Right ventricle myocardium superior (tissue), 1 donor: ENCODE measurements around the gene EDARADD. TPM values are rescaled to one million over a fixed set of nuclear protein-coding genes. Genes with fewer than 3 reads are reported as not detected.
"Not testable (repeated sequence)": the region's sequence is repeated elsewhere in the genome, so short reads cannot be mapped to it uniquely, and the experiment has no call there.

ENCODE experiments used
- ATAC-seq: fragments of 200-7000 bp; cut with Tn5 transposase; one replicate; pipeline ENCODE4 v1.9.1; 2020; ENCODE audit warnings: mild to moderate bottlenecking; ENCODE audit not compliant: poor library complexity
- DNase-seq: peaks from one replicate; pipeline ENCODE4 v3.0.0-alpha.2; 2020
- intact Hi-C: fragments of 100-400 bp; cut with DNase I; formaldehyde crosslinking; loops from one replicate; pipeline ENCODE4 v1.11.2; 2022
- total RNA-seq: library from RNA; stranded (reverse); fragmentation: NEBNext Ultra II Directional; extraction: Animal tissue kit (Norgen Biotek cat#: 25700); gene quantifications from one replicate; pipeline ENCODE4 v1.2.1, GENCODE V29; 2021
- donor health status: DM: no; HTN: yes; CAD: no; lungs with severe emphysema.

The EDARADD gene
- total RNA-seq, 1 donor from 2014 or later, result 0.78 TPM

DNA sequence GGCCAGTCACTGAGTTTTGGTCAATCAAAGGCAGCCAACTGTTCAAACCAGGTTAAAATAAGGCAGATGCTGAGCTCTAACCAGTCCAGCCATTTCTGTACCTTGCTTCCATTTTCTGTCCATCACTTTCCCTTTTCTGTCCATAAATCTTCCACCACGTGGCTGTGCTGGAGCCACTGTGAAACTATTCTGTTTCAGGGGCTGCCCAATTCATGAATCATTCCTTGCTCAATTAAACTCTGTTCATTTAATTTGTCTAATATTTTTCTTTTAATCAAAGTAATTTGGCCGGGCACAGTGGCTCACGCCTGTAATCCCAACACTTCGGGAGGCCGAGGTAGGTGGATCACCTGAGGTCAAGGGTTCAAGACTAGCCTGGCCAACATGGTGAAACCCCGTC lies 107.0 kb downstream of the EDARADD start:
- ATAC-seq, result no peak
- no peak for DNase-seq
- intact Hi-C loops, result no loop called here

DNA sequence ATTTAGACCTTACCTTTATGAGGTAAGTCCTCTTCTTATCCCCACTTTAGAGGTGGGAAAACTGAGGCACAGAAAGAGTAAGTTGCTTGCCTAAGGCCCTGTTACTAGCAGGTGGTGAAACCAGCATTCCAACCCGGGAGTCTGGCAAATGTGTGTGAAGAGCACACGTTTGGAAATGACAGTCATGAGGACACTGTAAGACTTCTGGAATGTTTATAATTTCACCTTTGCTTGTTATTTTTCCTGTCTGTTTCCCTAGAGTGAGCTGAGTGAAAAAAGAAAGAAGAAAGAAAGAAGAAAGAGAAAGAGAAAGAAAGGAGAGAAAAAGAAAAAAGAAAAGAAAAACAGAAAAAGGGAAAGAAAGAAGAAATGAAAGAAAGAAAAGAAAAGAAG lies 108.5 kb downstream of the EDARADD start:
- ATAC-seq (no peak), DNase-seq (no peak)
- intact Hi-C loops, result no loop called here

DNA sequence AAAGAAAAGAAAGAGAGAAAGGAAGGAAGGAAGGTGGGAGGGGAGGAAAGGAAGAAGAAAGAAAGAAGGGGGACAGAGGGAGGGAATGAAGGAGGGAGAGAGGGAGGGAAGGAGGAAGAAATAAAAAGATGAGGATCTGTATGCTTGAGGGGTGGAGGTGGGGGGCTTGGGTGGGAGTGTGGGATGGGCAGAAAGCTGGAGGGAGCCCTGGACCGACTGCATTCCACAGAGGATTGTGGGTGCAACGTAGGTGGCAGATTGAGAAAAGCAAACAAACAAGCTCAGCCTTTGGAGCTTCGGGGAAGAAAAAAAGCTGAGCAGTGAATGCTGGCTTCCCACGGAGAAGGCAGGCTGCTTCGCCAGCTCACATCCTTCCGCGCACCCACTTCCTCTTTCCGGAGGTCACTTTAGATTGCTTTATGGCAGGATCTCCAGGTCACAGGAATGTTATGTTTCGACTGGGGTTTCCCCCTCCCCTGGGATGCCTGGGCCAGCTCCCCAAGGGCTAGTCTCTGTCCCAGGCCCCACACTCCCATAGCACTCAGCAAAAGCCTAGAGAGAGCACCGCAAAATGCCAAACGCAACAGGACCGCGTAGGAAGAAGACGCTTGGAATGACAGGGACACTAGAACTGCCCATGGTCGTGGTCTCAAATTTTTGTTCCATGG lies 109.0 kb downstream of the EDARADD start:
- intact Hi-C loops, result no loop called here
- DNase-seq (peak; percentile 68), ATAC-seq (peak; percentile 11)

- intact Hi-C loops, ATAC-seq, DNase-seq: not testable (repeated sequence)
Observed at GRCh38 chr1:236504338-236504737, 110.3 kb downstream of the EDARADD start.

GRCh38 chr1:236507022-236507700 lies 113.1 kb downstream of the EDARADD start:
- ATAC-seq, result peak; percentile 92
- intact Hi-C loops, result no loop called here
- peak; percentile 50 for DNase-seq

DNA sequence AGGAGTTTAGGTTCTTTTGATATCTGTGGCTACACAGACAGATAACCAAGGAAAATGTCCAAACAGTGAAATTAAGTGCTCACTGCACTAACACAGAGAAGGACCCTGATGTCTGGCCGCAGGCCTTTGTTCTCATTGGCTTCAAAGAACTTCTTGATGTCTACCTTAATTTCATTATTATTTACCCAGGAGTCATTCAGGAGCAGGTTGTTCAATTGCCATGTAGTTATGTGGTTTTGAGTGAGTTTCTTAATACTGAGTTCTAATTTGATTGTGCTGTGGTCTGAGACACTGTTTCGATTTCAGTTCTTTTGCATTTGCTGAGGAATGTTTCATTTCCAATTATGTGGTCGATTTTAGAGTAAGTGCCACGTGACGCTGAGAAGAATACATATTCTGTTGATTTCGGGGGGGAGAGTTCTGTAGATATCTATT lies 114.5 kb downstream of the EDARADD start:
- intact Hi-C loops, result no loop called here
- ATAC-seq, result no peak
- no peak for DNase-seq

- ATAC-seq (no peak), DNase-seq (no peak)
- intact Hi-C loops, result no loop called here
Observed at GRCh38 chr1:236509203-236509602, 115.1 kb downstream of the EDARADD start.

GRCh38 chr1:236509647-236510401 lies 115.7 kb downstream of the EDARADD start:
- no peak for DNase-seq
- ATAC-seq, result no peak
- intact Hi-C loops, result no loop called here

DNA sequence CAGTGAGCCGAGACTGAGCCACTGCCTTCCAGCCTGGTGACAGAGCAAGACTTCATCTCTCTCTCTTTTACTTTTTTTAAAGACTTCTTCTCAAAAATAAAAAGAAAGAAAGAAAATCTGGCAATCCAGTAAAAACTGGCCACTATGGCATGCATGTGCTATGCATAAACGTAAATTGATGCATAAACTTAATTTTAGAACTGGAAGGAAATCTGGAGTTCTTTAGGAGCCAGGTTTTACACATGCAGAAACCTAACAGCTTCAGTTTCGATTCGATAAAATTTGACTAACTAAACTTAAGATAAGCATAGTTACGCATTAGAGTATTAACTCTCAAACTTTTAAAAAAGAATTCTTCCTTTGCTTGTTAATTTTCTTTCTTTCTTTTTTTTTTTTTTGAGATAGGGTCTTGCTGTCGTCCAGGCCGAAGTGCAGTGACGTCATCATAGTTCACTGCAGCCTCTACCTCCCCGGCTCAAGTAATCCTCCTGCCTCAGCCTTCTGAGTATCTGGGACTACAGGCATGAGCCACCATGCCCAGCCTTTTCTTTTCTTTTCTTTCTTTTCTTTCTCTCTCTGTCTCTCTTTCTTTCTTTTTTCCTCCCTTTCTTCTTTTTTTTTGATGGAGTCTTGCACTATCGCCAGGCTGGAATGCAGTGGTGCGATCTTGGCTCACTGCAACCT lies 117.8 kb downstream of the EDARADD start:
- intact Hi-C loops, result no loop called here
- no peak for DNase-seq
- no peak for ATAC-seq

GRCh38 chr1:236514703-236515442 lies 120.8 kb downstream of the EDARADD start:
- no peak for DNase-seq
- ATAC-seq, result no peak
- intact Hi-C loops, result no loop called here

- intact Hi-C loops, result no loop called here
- peak; percentile 32 for ATAC-seq
- DNase-seq, result no peak
Observed at GRCh38 chr1:236515443-236515958, 121.4 kb downstream of the EDARADD start.

DNA sequence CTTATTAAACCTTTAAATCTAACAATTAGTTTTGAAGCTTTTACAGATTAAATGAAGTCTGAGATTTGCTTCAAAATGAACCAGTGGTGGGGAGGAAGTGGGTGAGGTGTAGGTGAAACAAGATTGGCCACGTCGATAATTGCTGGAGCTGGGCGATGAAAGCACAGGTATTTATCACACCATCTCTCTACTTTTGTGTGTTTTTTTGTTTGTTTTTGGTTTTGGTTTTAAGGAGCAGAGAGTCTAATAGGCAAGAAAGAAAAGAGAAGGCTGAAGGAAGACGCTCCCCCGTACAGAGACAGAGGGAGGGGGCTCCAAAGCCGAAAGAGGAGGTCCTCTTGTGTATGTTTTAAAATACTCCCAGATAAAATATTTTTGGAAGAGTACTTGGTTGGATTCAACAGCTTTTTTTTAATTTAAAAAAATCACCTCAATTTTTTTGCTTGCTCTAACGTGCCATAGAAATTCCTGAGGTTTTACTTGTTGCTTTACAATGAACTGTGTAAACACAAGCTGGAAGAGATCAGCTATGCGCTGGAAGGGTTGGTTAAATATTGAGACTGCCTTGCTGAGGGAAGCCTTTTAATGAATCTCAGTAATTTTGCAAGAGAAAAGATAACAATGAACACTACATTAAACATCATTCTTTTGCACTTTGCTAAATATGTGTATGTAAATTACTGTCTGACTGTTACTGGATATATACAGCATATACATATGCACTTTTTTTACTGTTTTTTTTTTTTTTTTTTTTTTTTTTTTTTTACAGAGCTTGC lies 123.0 kb downstream of the EDARADD start:
- intact Hi-C loops, result no loop called here
- no peak for DNase-seq
- no peak for ATAC-seq

DNA sequence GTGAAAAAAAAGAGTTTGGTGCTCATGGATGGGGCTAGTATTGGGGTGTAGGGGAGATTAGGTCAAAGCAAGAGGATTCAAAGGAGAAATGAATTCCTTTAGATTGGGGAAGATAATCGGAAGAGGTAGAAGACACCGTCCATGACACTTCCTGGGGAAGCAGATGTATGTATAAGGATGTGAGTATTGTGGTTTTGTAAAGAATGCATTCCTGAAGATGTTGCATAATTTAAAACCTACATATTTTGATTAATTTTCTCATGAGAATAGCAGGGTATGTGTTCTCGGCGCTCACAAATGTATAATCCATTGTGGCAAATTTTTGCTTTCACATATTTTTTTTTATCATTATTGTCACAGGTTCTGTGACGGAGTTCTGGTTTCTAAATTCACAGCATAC lies 124.2 kb downstream of the EDARADD start:
- ATAC-seq, result no peak
- intact Hi-C loops, result no loop called here

DNA sequence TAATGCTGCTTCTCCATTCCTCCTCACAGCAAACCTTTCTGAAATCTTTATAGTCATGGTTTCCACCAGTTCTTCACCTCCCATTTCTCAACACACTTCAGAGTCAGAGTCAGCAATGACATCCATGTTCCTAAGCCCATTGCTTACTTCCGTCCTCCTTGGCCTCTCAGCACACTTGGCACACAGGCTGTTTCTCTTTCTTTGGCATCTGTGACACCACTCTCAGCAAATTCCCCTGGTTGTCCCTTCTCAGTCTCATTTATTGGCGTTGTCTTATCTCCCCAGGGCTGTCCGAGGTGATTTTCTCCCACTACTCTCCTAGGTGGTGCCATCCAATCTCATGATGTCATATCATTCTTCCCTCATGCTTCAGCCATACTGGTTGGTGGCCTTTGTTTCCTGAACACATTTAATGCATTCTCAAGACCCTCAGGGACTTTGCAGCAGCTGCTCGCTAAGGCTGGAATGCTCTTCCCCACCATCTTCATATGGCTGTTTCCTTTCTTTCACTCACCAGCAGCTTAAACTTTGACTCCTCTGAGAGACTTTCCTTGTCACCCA lies 126.4 kb downstream of the EDARADD start:
- DNase-seq, result no peak
- no peak for ATAC-seq
- intact Hi-C loops, result no loop called here

More for the DNA sequence above, 124.2 kb downstream of the EDARADD start:
- no peak for DNase-seq

DNA sequence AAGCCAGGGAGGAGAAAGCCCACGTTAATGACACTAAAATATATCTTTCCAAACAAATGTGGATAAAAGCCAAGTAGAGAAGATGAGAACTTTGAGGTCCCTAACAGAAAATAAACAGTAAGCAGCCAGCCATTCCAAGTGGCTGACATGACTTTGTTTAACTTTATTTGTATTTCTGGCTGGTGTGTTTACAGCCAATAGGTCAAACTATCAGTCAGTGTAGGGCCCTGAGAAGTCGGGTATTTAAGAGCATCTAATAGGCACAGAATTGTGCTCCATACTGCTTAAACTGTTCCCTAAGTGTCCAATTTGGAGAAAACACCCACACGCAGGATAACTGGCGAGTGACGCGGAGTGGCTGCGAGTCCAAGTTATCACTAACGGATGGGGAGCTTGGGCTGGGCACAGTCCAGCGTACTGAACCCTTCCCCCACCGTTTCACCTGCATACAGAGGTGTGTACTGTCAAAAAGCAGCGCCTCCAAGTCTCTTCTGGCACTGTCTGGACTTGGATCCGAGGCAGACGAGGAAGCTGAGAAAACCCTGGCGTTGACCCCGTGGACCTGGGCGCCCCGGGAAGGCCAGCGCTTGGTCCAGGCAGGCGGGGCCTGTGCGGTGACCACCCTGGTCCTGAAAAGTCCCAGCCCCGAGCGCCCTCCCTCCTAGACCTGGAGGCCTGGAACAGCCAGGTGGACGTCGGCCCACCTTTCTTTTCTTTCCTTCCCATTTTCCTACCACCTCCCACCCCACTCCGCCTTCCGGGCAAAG lies 129.0 kb downstream of the EDARADD start:
- intact Hi-C loops, result no loop called here
- peak; percentile 54 for DNase-seq
- peak; percentile 54 for ATAC-seq

GRCh38 chr1:236523704-236524141 lies 129.6 kb downstream of the EDARADD start, which contains the start of gene LGALS8:
Gene LGALS8, plus strand, starts transcription at chr1:236523982. Its CDS starts 2,089 bp downstream, at chr1:236526071.
- ATAC-seq, result peak; percentile 97
- intact Hi-C loops, result no loop called here
- DNase-seq, result peak; percentile 95
